Measurements from ENCODE around the gene CELA2A. TPM values are rescaled to one million over a fixed set of nuclear protein-coding genes. Genes with fewer than 3 reads are reported as not detected.

The CELA2A gene
- total and polyA plus RNA-seq, 7 experiments from 2014 or later = not detected

DNA sequence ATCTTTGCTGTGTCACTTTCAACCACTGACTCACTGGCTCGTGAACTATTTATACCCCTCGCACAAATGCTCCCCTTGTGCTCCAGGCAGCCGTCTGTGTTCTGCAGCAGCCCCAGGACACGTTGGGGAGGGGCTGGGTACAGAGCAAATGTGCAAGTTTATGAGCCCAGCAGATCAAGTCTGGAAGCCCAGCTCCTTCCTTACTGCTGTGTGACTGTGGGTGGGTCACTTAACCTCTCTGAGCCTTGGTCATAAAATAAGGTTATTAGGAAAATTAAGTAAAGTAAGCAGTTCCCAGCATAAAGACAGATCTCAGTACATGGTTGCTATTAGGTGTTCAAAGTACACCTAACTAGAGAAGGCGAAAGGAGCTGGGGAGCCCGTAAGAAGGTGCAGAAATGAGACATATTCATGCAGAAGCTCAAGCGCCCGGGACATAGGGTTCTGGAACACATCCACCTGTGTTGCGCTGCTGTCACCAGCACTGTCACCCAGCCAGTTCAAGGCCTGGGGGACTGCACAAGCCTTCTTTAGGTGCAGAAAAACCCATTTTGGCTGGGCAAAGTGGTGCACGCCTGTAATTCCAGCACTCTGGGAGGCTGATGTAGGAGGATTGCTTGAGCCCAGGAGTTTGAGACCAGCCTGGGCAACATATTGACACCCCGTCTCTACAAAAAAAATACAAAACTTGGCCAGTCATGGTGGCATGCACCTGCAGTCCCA lies 33.0 kb upstream of the CELA2A start:
- Histone ChIP-seq H3K27ac (ENCODE audit: low read depth, low read length) (no peak overlapping the region), H3K27me3 (ENCODE audit: control insufficient read depth in 2 of 2, insufficient read depth in 2 of 2, low read length in 2 of 2) (no peaks in the 10 kb centered on the region), H3K4me1 (ENCODE audit: control insufficient read depth in 2 of 2, insufficient read depth in 2 of 2, low read length in 2 of 2) (peaks cover 0 to 3% of the 10 kb centered on the region in 2 donors), H3K36me3 (ENCODE audit: control insufficient read depth in 2 of 3, insufficient read depth in 3 of 3, low read length in 3 of 3) (peaks cover 2 to 43% (median 6%) of the 10 kb centered on the region in 3 experiments), H3K4me3 (ENCODE audit: low read length) (no peak overlapping the region), H3K9me3 (ENCODE audit: control insufficient read depth in 2 of 3, low read length in 3 of 3) (no peaks in the 10 kb centered on the region)
- peaks cover 0 to 32% (median 11%) of the 10 kb centered on the region in 7 donors for H3K4me1 Mint-ChIP-seq
- ATAC-seq = no peak
- DNase-seq = no peak
- H3K36me3 Mint-ChIP-seq = peaks cover 0 to 19% (median 11%) of the 10 kb centered on the region in 5 donors
- ChIA-PET POLR2A (no interaction called here), CTCF (interaction anchor here (1.1 kb wide), 1 partner anchor 100 kb away, joined by 3 read pairs; no protein-coding TSS in a partner anchor)
- H3K4me3 Mint-ChIP-seq = no peak overlapping the region
- peaks cover 0 to 2% (median 0%) of the 10 kb centered on the region in 11 donors for H3K9me3 Mint-ChIP-seq
- no peaks in the 10 kb centered on the region for H3K27me3 Mint-ChIP-seq
- peak overlapping the region in 3 of 9 donors; percentile 14 to 82 (median 33) for H3K27ac Mint-ChIP-seq
- intact Hi-C loops (cut with micrococcal nuclease) = no loop called here

DNA sequence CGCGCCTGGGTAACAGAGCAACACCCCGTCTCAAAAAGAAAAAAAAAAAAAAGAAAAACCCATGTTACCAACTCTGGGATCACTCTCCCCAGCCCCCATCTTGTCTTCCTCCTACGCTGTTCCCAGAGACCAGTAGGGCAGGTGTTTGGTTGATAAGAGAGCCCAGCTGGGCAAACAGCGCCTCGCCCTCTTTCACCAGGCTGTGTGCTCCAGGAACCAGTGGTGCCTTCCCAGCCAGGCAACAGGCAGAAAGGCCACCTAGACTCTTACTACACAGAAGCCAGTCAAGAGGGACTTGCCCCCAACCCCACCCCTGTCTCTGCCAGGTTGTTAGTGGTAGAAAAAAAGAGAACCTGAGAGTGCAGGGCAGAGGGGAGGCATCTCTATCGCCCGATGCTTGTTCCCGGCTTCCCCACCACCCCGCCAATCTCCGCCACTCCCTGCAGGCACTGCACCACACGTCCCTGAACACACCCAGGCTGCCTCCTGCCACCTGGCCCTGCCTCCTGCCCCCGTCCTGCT lies 32.3 kb upstream of the CELA2A start:
- Mint-ChIP-seq H3K27ac (peak overlapping the region in 3 of 9 donors; percentile 33 to 51 (median 48)), H3K4me1 (peaks cover 0 to 27% (median 8%) of the 10 kb centered on the region in 7 donors), H3K9me3 (peaks cover 0 to 2% (median 0%) of the 10 kb centered on the region in 11 donors), H3K27me3 (no peaks in the 10 kb centered on the region), H3K36me3 (peaks cover 0 to 15% (median 11%) of the 10 kb centered on the region in 5 donors), H3K4me3 (no peak overlapping the region)
- ATAC-seq = no peak
- ChIA-PET POLR2A (no interaction called here), CTCF (interaction anchor here (1.1 to 5.4 kb wide), 2 partner anchors 101 kb away, joined by 3 to 27 read pairs; no protein-coding TSS in a partner anchor)
- H3K4me3 ChIP-seq (ENCODE audit: low read length) = no peak overlapping the region
- no peak for DNase-seq
- peaks cover 2 to 49% (median 6%) of the 10 kb centered on the region in 3 experiments for H3K36me3 ChIP-seq (ENCODE audit: control insufficient read depth in 2 of 3, insufficient read depth in 3 of 3, low read length in 3 of 3)
- H3K27me3 ChIP-seq (ENCODE audit: control insufficient read depth in 2 of 2, insufficient read depth in 2 of 2, low read length in 2 of 2) = no peaks in the 10 kb centered on the region
- no peaks in the 10 kb centered on the region for H3K9me3 ChIP-seq (ENCODE audit: control insufficient read depth in 2 of 3, low read length in 3 of 3)
- intact Hi-C loops (cut with micrococcal nuclease) = no loop called here
- peaks cover 0 to 1% of the 10 kb centered on the region in 2 donors for H3K4me1 ChIP-seq (ENCODE audit: control insufficient read depth in 2 of 2, insufficient read depth in 2 of 2, low read length in 2 of 2)
- H3K27ac ChIP-seq (ENCODE audit: low read depth, low read length) = no peak overlapping the region

DNA sequence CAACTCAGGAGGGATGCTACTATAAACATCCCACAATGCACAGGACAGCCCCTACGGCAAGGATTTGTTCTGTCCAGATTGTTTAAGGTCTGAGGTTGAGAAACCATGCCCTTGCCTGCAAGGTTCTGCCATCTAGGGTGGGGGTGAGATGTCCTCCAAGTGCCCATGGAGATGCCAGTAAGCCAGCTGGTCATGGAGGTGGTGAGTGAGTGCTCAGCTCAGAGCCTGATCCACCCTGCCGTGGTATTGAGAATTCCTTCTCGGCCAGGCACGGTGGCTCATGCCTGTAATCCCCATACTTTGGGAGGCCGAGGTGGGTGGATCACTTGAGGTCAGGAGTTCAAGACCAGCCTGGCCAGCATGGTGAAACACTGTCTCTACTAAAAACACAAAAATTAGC lies 31.6 kb upstream of the CELA2A start:
- H3K9me3 ChIP-seq (ENCODE audit: control insufficient read depth in 2 of 3, low read length in 3 of 3) = no peaks in the 10 kb centered on the region
- peaks cover 0 to 2% (median 0%) of the 10 kb centered on the region in 11 donors for H3K9me3 Mint-ChIP-seq
- peaks cover 0 to 15% (median 11%) of the 10 kb centered on the region in 5 donors for H3K36me3 Mint-ChIP-seq
- intact Hi-C loops (cut with micrococcal nuclease) = no loop called here
- H3K36me3 ChIP-seq (ENCODE audit: control insufficient read depth in 2 of 3, insufficient read depth in 3 of 3, low read length in 3 of 3) = peaks cover 2 to 52% (median 6%) of the 10 kb centered on the region in 3 experiments
- DNase-seq (no peak), ATAC-seq (no peak)
- no peak overlapping the region for H3K4me3 Mint-ChIP-seq
- ChIA-PET CTCF (interaction anchor here (5.4 kb wide), 1 partner anchor 102 kb away, joined by 27 read pairs; no protein-coding TSS in a partner anchor), POLR2A (no interaction called here)
- H3K4me1 ChIP-seq (ENCODE audit: control insufficient read depth in 2 of 2, insufficient read depth in 2 of 2, low read length in 2 of 2) = no peaks in the 10 kb centered on the region
- H3K4me1 Mint-ChIP-seq = peaks cover 0 to 25% (median 6%) of the 10 kb centered on the region in 7 donors
- peak overlapping the region in 2 of 9 donors; percentile 51 to 63 for H3K27ac Mint-ChIP-seq
- H3K27ac ChIP-seq (ENCODE audit: low read depth, low read length) = no peak overlapping the region
- H3K27me3 ChIP-seq (ENCODE audit: control insufficient read depth in 2 of 2, insufficient read depth in 2 of 2, low read length in 2 of 2) = no peaks in the 10 kb centered on the region
- no peak overlapping the region for H3K4me3 ChIP-seq (ENCODE audit: low read length)
- no peaks in the 10 kb centered on the region for H3K27me3 Mint-ChIP-seq

DNA sequence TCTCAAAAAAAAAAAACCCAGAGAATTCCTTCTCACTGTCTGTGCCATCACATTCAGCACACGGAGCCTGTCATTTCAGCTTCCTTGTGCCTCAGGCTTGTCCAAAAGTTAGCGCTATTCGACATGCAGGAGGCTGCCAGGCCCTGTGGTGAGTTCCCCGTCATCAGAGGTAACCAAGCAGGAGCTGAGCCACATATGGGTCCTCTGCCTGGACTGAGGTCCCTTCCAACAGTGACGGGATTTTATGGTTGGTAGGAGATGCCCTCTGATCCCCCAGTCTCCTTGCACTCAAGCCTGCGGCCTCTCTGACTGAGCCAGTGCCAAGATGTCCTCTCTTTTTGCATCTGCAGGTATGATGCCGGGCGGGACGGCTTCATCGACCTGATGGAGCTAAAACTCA lies 31.0 kb upstream of the CELA2A start:
- H3K27ac Mint-ChIP-seq = peak overlapping the region in 3 of 9 donors; percentile 43 to 51 (median 48)
- POLR2A ChIA-PET = interaction anchor here (1.0 kb wide), 1 partner anchor 13 kb away, joined by 4 read pairs; no protein-coding TSS in a partner anchor
- no peaks in the 10 kb centered on the region for H3K27me3 ChIP-seq (ENCODE audit: control insufficient read depth in 2 of 2, insufficient read depth in 2 of 2, low read length in 2 of 2)
- no peak overlapping the region for H3K4me3 Mint-ChIP-seq
- intact Hi-C loops (cut with micrococcal nuclease) = no loop called here
- H3K4me1 Mint-ChIP-seq = peaks cover 0 to 22% (median 6%) of the 10 kb centered on the region in 7 donors
- H3K9me3 Mint-ChIP-seq = no peaks in the 10 kb centered on the region
- H3K4me1 ChIP-seq (ENCODE audit: control insufficient read depth in 2 of 2, insufficient read depth in 2 of 2, low read length in 2 of 2) = no peaks in the 10 kb centered on the region
- peaks cover 2 to 52% (median 6%) of the 10 kb centered on the region in 3 experiments for H3K36me3 ChIP-seq (ENCODE audit: control insufficient read depth in 2 of 3, insufficient read depth in 3 of 3, low read length in 3 of 3)
- no peaks in the 10 kb centered on the region for H3K9me3 ChIP-seq (ENCODE audit: control insufficient read depth in 2 of 3, low read length in 3 of 3)
- no peaks in the 10 kb centered on the region for H3K27me3 Mint-ChIP-seq
- ATAC-seq = no peak
- no peak overlapping the region for H3K4me3 ChIP-seq (ENCODE audit: low read length)
- no peak overlapping the region for H3K27ac ChIP-seq (ENCODE audit: low read depth, low read length)
- CTCF ChIA-PET = interaction anchor here (5.4 kb wide), 1 partner anchor 102 kb away, joined by 27 read pairs; no protein-coding TSS in a partner anchor
- H3K36me3 Mint-ChIP-seq = peaks cover 0 to 15% (median 11%) of the 10 kb centered on the region in 5 donors
- no peak for DNase-seq

DNA sequence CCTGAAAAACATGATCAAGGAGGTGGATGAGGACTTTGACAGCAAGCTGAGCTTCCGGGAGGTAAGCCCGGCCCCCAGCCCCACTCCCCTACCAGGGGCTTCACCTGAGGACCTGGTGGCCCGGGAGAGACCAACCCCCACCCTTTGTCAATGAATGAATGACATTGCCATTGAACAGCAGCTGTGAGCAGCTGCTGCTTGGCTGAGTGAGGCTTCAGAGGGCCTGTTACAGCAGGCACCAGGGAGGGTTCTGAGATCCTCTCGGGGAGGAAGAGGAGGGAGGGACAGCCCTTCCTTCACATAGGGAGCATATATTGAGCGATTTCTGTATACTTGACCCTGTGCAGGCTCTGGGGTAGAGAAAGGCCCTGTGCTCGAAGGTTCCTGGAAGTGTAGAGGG lies 30.6 kb upstream of the CELA2A start:
- Histone ChIP-seq H3K27ac (ENCODE audit: low read depth, low read length) (no peak overlapping the region), H3K4me3 (ENCODE audit: low read length) (no peak overlapping the region), H3K36me3 (ENCODE audit: control insufficient read depth in 2 of 3, insufficient read depth in 3 of 3, low read length in 3 of 3) (peaks cover 2 to 53% (median 6%) of the 10 kb centered on the region in 3 experiments), H3K4me1 (ENCODE audit: control insufficient read depth in 2 of 2, insufficient read depth in 2 of 2, low read length in 2 of 2) (no peaks in the 10 kb centered on the region), H3K9me3 (ENCODE audit: control insufficient read depth in 2 of 3, low read length in 3 of 3) (no peaks in the 10 kb centered on the region), H3K27me3 (ENCODE audit: control insufficient read depth in 2 of 2, insufficient read depth in 2 of 2, low read length in 2 of 2) (no peaks in the 10 kb centered on the region)
- Mint-ChIP-seq H3K36me3 (peaks cover 0 to 11% (median 8%) of the 10 kb centered on the region in 5 donors), H3K27me3 (no peaks in the 10 kb centered on the region), H3K4me3 (no peak overlapping the region), H3K9me3 (no peaks in the 10 kb centered on the region), H3K4me1 (peaks cover 0 to 19% (median 3%) of the 10 kb centered on the region in 7 donors), H3K27ac (peak overlapping the region in 3 of 9 donors; percentile 43 to 84 (median 62))
- POLR2A ChIA-PET = interaction anchor here (1.0 kb wide), 1 partner anchor 13 kb away, joined by 4 read pairs; no protein-coding TSS in a partner anchor
- ATAC-seq (no peak), DNase-seq (no peak)
- intact Hi-C loops (cut with micrococcal nuclease) = no loop called here
- CTCF ChIA-PET = interaction anchor here (5.4 kb wide), 1 partner anchor 103 kb away, joined by 27 read pairs; no protein-coding TSS in a partner anchor

DNA sequence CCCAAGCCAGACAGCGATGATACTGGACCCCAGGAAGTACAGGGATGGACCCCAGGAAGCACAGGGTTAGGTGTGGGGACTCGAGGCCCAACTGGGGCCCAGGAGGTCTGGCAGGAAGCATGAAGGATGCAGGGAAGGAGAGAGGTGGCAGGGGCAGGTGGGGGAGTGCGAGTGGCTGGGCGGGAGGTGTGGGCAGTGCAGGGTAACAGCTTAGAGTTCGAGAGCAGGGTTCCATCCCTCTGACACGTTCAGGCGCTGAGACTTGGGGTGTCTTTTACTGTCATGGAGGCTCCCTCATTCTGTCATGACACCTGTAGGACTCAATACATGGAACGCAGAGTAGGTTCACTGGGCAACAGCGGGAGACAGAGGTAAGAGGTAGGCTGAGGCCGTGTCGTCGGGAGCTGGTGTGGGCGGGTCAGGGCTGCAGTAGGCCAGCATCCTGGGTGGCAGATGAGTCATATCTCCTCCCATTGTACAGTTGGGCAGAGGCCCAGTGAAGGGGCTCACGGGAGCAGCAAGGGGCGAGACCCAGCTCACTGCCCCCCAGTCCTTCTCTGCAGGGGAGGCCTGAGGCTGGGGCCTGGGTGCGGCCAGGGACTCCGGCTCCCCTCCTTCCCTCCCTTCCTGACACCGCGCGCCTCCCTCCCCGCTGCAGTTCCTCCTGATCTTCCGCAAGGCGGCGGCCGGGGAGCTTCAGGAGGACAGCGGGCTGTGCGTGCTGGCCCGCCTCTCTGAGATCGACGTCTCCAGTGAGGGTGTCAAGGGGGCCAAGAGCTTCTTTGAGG lies 29.8 kb upstream of the CELA2A start:
- no peaks in the 10 kb centered on the region for H3K9me3 Mint-ChIP-seq
- Histone ChIP-seq H3K4me3 (ENCODE audit: low read length) (no peak overlapping the region), H3K27me3 (ENCODE audit: control insufficient read depth in 2 of 2, insufficient read depth in 2 of 2, low read length in 2 of 2) (no peaks in the 10 kb centered on the region), H3K27ac (ENCODE audit: low read depth, low read length) (no peak overlapping the region), H3K4me1 (ENCODE audit: control insufficient read depth in 2 of 2, insufficient read depth in 2 of 2, low read length in 2 of 2) (no peaks in the 10 kb centered on the region), H3K36me3 (ENCODE audit: control insufficient read depth in 2 of 3, insufficient read depth in 3 of 3, low read length in 3 of 3) (peaks cover 2 to 49% (median 6%) of the 10 kb centered on the region in 3 experiments), H3K9me3 (ENCODE audit: control insufficient read depth in 2 of 3, low read length in 3 of 3) (no peaks in the 10 kb centered on the region)
- H3K36me3 Mint-ChIP-seq = peaks cover 0 to 9% (median 6%) of the 10 kb centered on the region in 5 donors
- intact Hi-C loops (cut with micrococcal nuclease) = no loop called here
- ChIA-PET CTCF (interaction anchor here (5.4 kb wide), 1 partner anchor 103 kb away, joined by 27 read pairs; no protein-coding TSS in a partner anchor), POLR2A (interaction anchor here (1.0 kb wide), 1 partner anchor 14 kb away, joined by 4 read pairs; no protein-coding TSS in a partner anchor)
- no peak overlapping the region for H3K4me3 Mint-ChIP-seq
- peaks cover 0 to 16% (median 0%) of the 10 kb centered on the region in 7 donors for H3K4me1 Mint-ChIP-seq
- no peak for DNase-seq
- ATAC-seq = peak; percentile 6
- peak overlapping the region in 5 of 9 donors; percentile 25 to 84 (median 53) for H3K27ac Mint-ChIP-seq
- H3K27me3 Mint-ChIP-seq = no peaks in the 10 kb centered on the region

All from naive thymus-derived CD4-positive, alpha-beta T cell (primary cell).